ENCODE results near the gene RPL32.

RPL32 gene

GRCh38 chr3:12875857-12876836 lies 34.8 kb upstream of the RPL32 start:
- TF ChIP-seq CTCF (IDR thresholded peaks at IDR 0.05; ENCODE audit: control insufficient read depth, extremely low read depth, insufficient read depth) = peak; percentile 10; the same call in 1 of the 2 replicates
- no peak overlapping the region for H3K4me3 ChIP-seq (ENCODE audit: low read depth, low read length)
- DNase-seq (ENCODE audit: low read depth) = no peak

- DNase-seq (ENCODE audit: low read depth) = no peak
- TF ChIP-seq CTCF (IDR thresholded peaks at IDR 0.05; ENCODE audit: control insufficient read depth, extremely low read depth, insufficient read depth) = no peak
- no peak overlapping the region for H3K4me3 ChIP-seq (ENCODE audit: low read depth, low read length)
Observed at GRCh38 chr3:12871404-12871983, 30.1 kb upstream of the RPL32 start.

GRCh38 chr3:12870942-12871341 lies 29.6 kb upstream of the RPL32 start:
- H3K4me3 ChIP-seq (ENCODE audit: low read depth, low read length) = no peak overlapping the region
- no peak for DNase-seq (ENCODE audit: low read depth)
- TF ChIP-seq CTCF (IDR thresholded peaks at IDR 0.05; ENCODE audit: control insufficient read depth, extremely low read depth, insufficient read depth) = no peak

- no peak for TF ChIP-seq CTCF (IDR thresholded peaks at IDR 0.05; ENCODE audit: control insufficient read depth, extremely low read depth, insufficient read depth)
- DNase-seq (ENCODE audit: low read depth) = no peak
- H3K4me3 ChIP-seq (ENCODE audit: low read depth, low read length) = no peak overlapping the region
Observed at GRCh38 chr3:12869035-12869621, 27.8 kb upstream of the RPL32 start.

- H3K4me3 ChIP-seq (ENCODE audit: low read depth, low read length) = no peak overlapping the region
- DNase-seq (ENCODE audit: low read depth) = peak; percentile 58
Observed at GRCh38 chr3:12868039-12869034, 27.0 kb upstream of the RPL32 start.

More at GRCh38 chr3:12868039-12869034, 27.0 kb upstream of the RPL32 start:
- TF ChIP-seq CTCF (IDR thresholded peaks at IDR 0.05; ENCODE audit: control insufficient read depth, extremely low read depth, insufficient read depth) = peak; percentile 96
